A549 (cell line): ENCODE measurements around the gene KCNMA1. TPM values are rescaled to one million over a fixed set of nuclear protein-coding genes. Genes with fewer than 3 reads are reported as not detected.

ENCODE experiments used
- ATAC-seq, 2 experiments: fragments of 200-7000 bp in 1 of 2; fragments of >200 bp in 1 of 2; cut with Nextera tagmentation in 1 of 2; cut with Tn5 transposase in 1 of 2; 3 replicates each; pipeline versions ENCODE4 v1.8.0 to v1.9.1; 2018 to 2020; ENCODE audit warnings: mild to moderate bottlenecking in 1 of 2, moderate library complexity in 1 of 2
- CTCF ChIA-PET: fragments of 300-600 bp; sonication (Branson Sonifier 250); formaldehyde crosslinking; extraction: SDS; loops from one replicate; lab custom pipeline; 2021; ENCODE audit warnings: antibody characterized with exemption, inconsistent platforms; lab: Yijun Ruan, JAX
- POLR2A ChIA-PET: fragments of 350-600 bp; formaldehyde crosslinking; extraction: SDS; loops from one replicate; lab custom pipeline; 2021; ENCODE audit warnings: antibody characterized with exemption, inconsistent platforms; lab: Yijun Ruan, JAX
- DNase-seq, 2 experiments: peaks; one replicate each; pipeline versions ENCODE4 v3.0.0 to v3.0.0-alpha.2; 2011 to 2016; ENCODE audit warnings: low read depth in 1 of 2, low spot score in 1 of 2
- FAIRE-seq: peaks from 2 replicates; lab custom pipeline; 2011; peaks lifted over from hg19 to GRCh38; lab: Jason Lieb, UNC
- H3K27ac ChIP-seq, 2 experiments: fragments of >200 bp; sonication (Bioruptor Twin); formaldehyde crosslinking; 3 replicates each; pipeline ENCODE4 v1.5.1; 2016 to 2017
- H3K4me1 ChIP-seq: fragments of >200 bp; sonication (Bioruptor Twin); formaldehyde crosslinking; 3 replicates; pipeline ENCODE4 v1.6.1; 2016
- H3K4me2 ChIP-seq: fragments of >200 bp; sonication (Bioruptor Twin); formaldehyde crosslinking; 3 replicates; pipeline ENCODE4 v1.6.1; 2016
- H3K4me3 ChIP-seq: fragments of >200 bp; sonication (Bioruptor Twin); formaldehyde crosslinking; 3 replicates; pipeline ENCODE4 v1.5.1; 2016
- H3K9me3 ChIP-seq: fragments of >200 bp; sonication (Bioruptor Twin); formaldehyde crosslinking; 3 replicates; pipeline ENCODE4 v1.6.1; 2016
- BCL3 ChIP-seq: fragments of >200 bp; sonication (Bioruptor Twin); formaldehyde crosslinking; IDR thresholded peaks from 3 replicates; pipeline ENCODE4 v1.6.1; 2016
- CBX2 ChIP-seq: fragments of 200-600 bp; sonication (generic); IDR thresholded peaks from 2 replicates; pipeline ENCODE4 v1.6.1; 2016; ENCODE audit warnings: low read depth, mild to moderate bottlenecking, borderline replicate concordance
- CBX8 ChIP-seq: fragments of 200-600 bp; sonication (generic); IDR thresholded peaks from 2 replicates; pipeline ENCODE4 v1.6.1; 2016
- CHD2 ChIP-seq: fragments of 150-350 bp; IDR thresholded peaks from 2 replicates; pipeline ENCODE4 v1.6.1; 2014; ENCODE audit warnings: low read length; ENCODE audit not compliant: partially characterized antibody
- CHD4 ChIP-seq: fragments of 200-600 bp; sonication (generic); IDR thresholded peaks from 2 replicates; pipeline ENCODE4 v1.6.1; 2016; ENCODE audit warnings: antibody characterized with exemption, mild to moderate bottlenecking, borderline replicate concordance
- CTCF ChIP-seq: fragments of >200 bp; sonication (Bioruptor Twin); formaldehyde crosslinking; IDR thresholded peaks from 3 replicates; pipeline ENCODE4 v1.5.1; 2016
- ESRRA ChIP-seq: fragments of 150-350 bp; IDR thresholded peaks from 2 replicates; pipeline ENCODE4 v1.6.1; 2014; ENCODE audit warnings: mild to moderate bottlenecking, low read length, borderline replicate concordance
- FOSB ChIP-seq: fragments of 250-450 bp; sonication (Bioruptor Pico); IDR thresholded peaks from 2 replicates; pipeline ENCODE4 v1.5.0; 2020; ENCODE audit warnings: mild to moderate bottlenecking, moderate library complexity
- FOSL2 ChIP-seq, 2 experiments: fragments of 450-650 bp in 1 of 2; fragments of >200 bp in 1 of 2; sonication (Bioruptor Twin) in 1 of 2; formaldehyde crosslinking; IDR thresholded peaks; 2 replicates each; pipeline versions ENCODE4 v1.5.0 to v1.6.1; 2016 to 2020; ENCODE audit warnings: mild to moderate bottlenecking in 1 of 2, moderate library complexity in 1 of 2
- HDAC2 ChIP-seq: fragments of 200-600 bp; sonication (generic); IDR thresholded peaks from 2 replicates; pipeline ENCODE4 v1.6.1; 2016
- HEYL ChIP-seq: fragments of 250-450 bp; sonication (Bioruptor Pico); IDR thresholded peaks from 2 replicates; pipeline ENCODE4 v1.8.0; 2021; ENCODE audit warnings: mild to moderate bottlenecking, moderate library complexity
- HMGXB4 ChIP-seq: fragments of 250-450 bp; sonication (Bioruptor Pico); IDR thresholded peaks from 2 replicates; pipeline ENCODE4 v1.5.0; 2021; ENCODE audit warnings: mild to moderate bottlenecking, moderate library complexity, borderline replicate concordance
- HOXB5 ChIP-seq: fragments of 250-450 bp; sonication (Bioruptor Pico); IDR thresholded peaks from 2 replicates; pipeline ENCODE4 v1.5.0; 2020; ENCODE audit warnings: mild to moderate bottlenecking, moderate library complexity
- JUNB ChIP-seq: fragments of >200 bp; sonication (Bioruptor Twin); formaldehyde crosslinking; IDR thresholded peaks from 2 replicates; pipeline ENCODE4 v1.6.1; 2016
- MAZ ChIP-seq: fragments of 150-350 bp; IDR thresholded peaks from 2 replicates; pipeline ENCODE4 v1.6.1; 2014; ENCODE audit warnings: antibody characterized with exemption, low read depth, low read length, borderline replicate concordance
- POLR2A ChIP-seq: IDR thresholded peaks from 2 replicates; pipeline ENCODE4 v1.6.1; 2012; ENCODE audit warnings: mild to moderate bottlenecking, low read length
- POLR2AphosphoS2 ChIP-seq: conservative IDR thresholded peaks from 2 replicates; pipeline ENCODE4 v1.6.1; 2012; ENCODE audit warnings: low read length, improper control_type of control experiment, inconsistent platforms
- RAD21 ChIP-seq, 2 experiments: fragments of >200 bp in 1 of 2; sonication (Bioruptor Twin) in 1 of 2; formaldehyde crosslinking in 1 of 2; IDR thresholded peaks in 1 of 2; conservative IDR thresholded peaks in 1 of 2; 2 replicates in 1 of 2; 3 replicates in 1 of 2; pipeline ENCODE4 v1.6.1; 2012 to 2018; ENCODE audit warnings: inconsistent platforms in 1 of 2
- RFX5 ChIP-seq: fragments of 450-650 bp; IDR thresholded peaks from 2 replicates; pipeline ENCODE4 v1.7.1; 2014; ENCODE audit warnings: antibody characterized with exemption, mild to moderate bottlenecking, moderate library complexity
- RNF2 ChIP-seq: fragments of 200-600 bp; sonication (generic); IDR thresholded peaks from 2 replicates; pipeline ENCODE4 v1.6.1; 2016; ENCODE audit warnings: low read depth, mild to moderate bottlenecking, antibody characterized with exemption, moderate library complexity, borderline replicate concordance
- SMC3 ChIP-seq: fragments of >200 bp; sonication (Bioruptor Twin); formaldehyde crosslinking; IDR thresholded peaks from 3 replicates; pipeline ENCODE4 v1.6.1; 2018; ENCODE audit warnings: inconsistent platforms
- ZC3H11A ChIP-seq: fragments of 450-650 bp; IDR thresholded peaks from 2 replicates; pipeline ENCODE4 v1.6.1; 2014; ENCODE audit warnings: antibody characterized with exemption, mild to moderate bottlenecking
- ZFP36 ChIP-seq: fragments of 450-650 bp; IDR thresholded peaks from 2 replicates; pipeline ENCODE4 v1.6.1; 2014; ENCODE audit warnings: borderline replicate concordance; ENCODE audit not compliant: partially characterized antibody
- ZNF302 ChIP-seq: fragments of 250-450 bp; sonication (Bioruptor Pico); IDR thresholded peaks from 2 replicates; pipeline ENCODE4 v1.9.0; 2021; ENCODE audit warnings: inconsistent platforms, mild to moderate bottlenecking, moderate library complexity
- WGBS: methylation state at CpG from one replicate; pipeline ENCODE4 v1.1.6; 2017; ENCODE audit errors: missing lambda C conversion rate; 5-methylcytosine and 5-hydroxymethylcytosine counted together
- polyA minus RNA-seq: library from RNA; depleted of rRNA, polyadenylated mRNA; stranded (reverse); fragments of >200 nt; gene quantifications from 2 replicates; pipeline ENCODE4 v1.2.3, GENCODE V29; 2011; rRNA and poly(A)+ RNA removed
- polyA plus RNA-seq, 4 experiments: library from polyadenylated mRNA; depleted of rRNA in 3 of 4; stranded (reverse); fragments of >200 nt; fragmentation: RNase III in 1 of 4; extraction: RNeasy Plus Mini Kit Qiagen cat#74134 plus additional on column Dnase treatment in 1 of 4; gene quantifications; 2 replicates in 3 of 4; 3 replicates in 1 of 4; pipeline ENCODE4 v1.2.3, GENCODE V29; 2011 to 2017

KCNMA1 gene
- polyA plus RNA-seq (2011; rRNA removed) (14.9 and 16.2 TPM in 2 replicates), polyA plus RNA-seq (2017; fragmentation: RNase III; extraction: RNeasy Plus Mini Kit Qiagen cat#74134 plus additional on column Dnase treatment) (30.6 to 36.7 TPM (median 34.2 TPM) in 3 replicates), polyA minus RNA-seq (29.5 and 33.5 TPM in 2 replicates)
- 36.9 and 42.2 TPM in 2 replicates for polyA plus RNA-seq (2012; cell fraction: cytosol; rRNA removed)
- 50.8 and 52.5 TPM in 2 replicates for polyA plus RNA-seq (2012; cell fraction: nucleus; rRNA removed)

- WGBS = 0% methylated on average over 25 of the region's 121 CpGs
- TF ChIP-seq BCL3 (no peak), HDAC2 (no peak), HEYL (no peak), FOSB (CRISPR knock-in tag) (no peak), CHD2 (no peak), ZNF302 (CRISPR knock-in tag) (no peak), POLR2A (no peak), ZC3H11A (no peak), HMGXB4 (CRISPR knock-in tag) (no peak), SMC3 (peak; percentile 54), JUNB (no peak), HOXB5 (no peak), CTCF (peak; percentile 22; the same call in 1 of the 3 replicates), CBX8 (no peak)
- TF ChIP-seq, all 56 proteins: peak for 2
- DNase-seq (peak; percentile 51 to 55), FAIRE-seq (no peak), ATAC-seq (peak; percentile 64 to 75)
- POLR2A ChIA-PET = interaction anchor here (0.7 to 1.2 kb wide), 3 partner anchors 133 to 472 kb away, joined by 3 to 4 read pairs (median 3); no protein-coding TSS in a partner anchor
- CTCF ChIA-PET = interaction anchor here (0.7 to 27.7 kb wide), 18 partner anchors 9 to 468 kb away, joined by 3 to 627 read pairs (median 4); no protein-coding TSS in a partner anchor
- Histone ChIP-seq H3K4me2 (peak within 1 kb of the TSS; percentile 98), H3K9me3 (no peaks in the 10 kb centered on the region), H3K4me1 (peaks cover 28% of the 10 kb centered on the region; the same call in 2 of the 3 replicates), H3K27ac (peak within 1 kb of the TSS; percentile 83 to 89), H3K4me3 (peak within 1 kb of the TSS; percentile 90)
Observed at GRCh38 chr10:77637532-77638320, at the start of gene KCNMA1. Gene KCNMA1, minus strand, starts transcription at chr10:77637808.

GRCh38 chr10:77686650-77687417 is 49.2 kb upstream of the KCNMA1 start:
- ATAC-seq (no peak; a peak in 1 of 6 replicates), DNase-seq (no peak), FAIRE-seq (no peak)
- WGBS = 60% methylated on average over 11 of the region's 11 CpGs
- Histone ChIP-seq H3K4me1 (peaks cover 10% of the 10 kb centered on the region; the same call in 1 of the 3 replicates), H3K4me2 (no peak overlapping the region), H3K27ac (no peak overlapping the region), H3K9me3 (no peaks in the 10 kb centered on the region), H3K4me3 (no peak overlapping the region)
- CTCF ChIA-PET = interaction anchor here (0.6 to 2.5 kb wide), 8 partner anchors 9 to 512 kb away, joined by 3 to 19 read pairs (median 3); no protein-coding TSS in a partner anchor
- POLR2A ChIA-PET = no interaction called here
- TF ChIP-seq ESRRA (no peak), POLR2A (no peak), FOSL2 (IDR thresholded peaks at IDR 0.05) (no peak), FOSL2 (CRISPR knock-in tag; IDR thresholded peaks at IDR 0.05) (no peak), RNF2 (no peak), CHD4 (no peak), HOXB5 (no peak), ZFP36 (no peak), FOSB (CRISPR knock-in tag) (no peak), CBX8 (no peak), MAZ (no peak), ZNF302 (CRISPR knock-in tag) (no peak), ZC3H11A (no peak), HMGXB4 (CRISPR knock-in tag) (no peak), RAD21 (conservative IDR thresholded peaks at IDR 0.05 in 1 of 2, IDR thresholded peaks at IDR 0.05 in 1 of 2) (no peak), POLR2AphosphoS2 (no peak), RFX5 (no peak), CBX2 (no peak), HDAC2 (no peak)
